ENCODE results near the gene PDE9A.

DNA sequence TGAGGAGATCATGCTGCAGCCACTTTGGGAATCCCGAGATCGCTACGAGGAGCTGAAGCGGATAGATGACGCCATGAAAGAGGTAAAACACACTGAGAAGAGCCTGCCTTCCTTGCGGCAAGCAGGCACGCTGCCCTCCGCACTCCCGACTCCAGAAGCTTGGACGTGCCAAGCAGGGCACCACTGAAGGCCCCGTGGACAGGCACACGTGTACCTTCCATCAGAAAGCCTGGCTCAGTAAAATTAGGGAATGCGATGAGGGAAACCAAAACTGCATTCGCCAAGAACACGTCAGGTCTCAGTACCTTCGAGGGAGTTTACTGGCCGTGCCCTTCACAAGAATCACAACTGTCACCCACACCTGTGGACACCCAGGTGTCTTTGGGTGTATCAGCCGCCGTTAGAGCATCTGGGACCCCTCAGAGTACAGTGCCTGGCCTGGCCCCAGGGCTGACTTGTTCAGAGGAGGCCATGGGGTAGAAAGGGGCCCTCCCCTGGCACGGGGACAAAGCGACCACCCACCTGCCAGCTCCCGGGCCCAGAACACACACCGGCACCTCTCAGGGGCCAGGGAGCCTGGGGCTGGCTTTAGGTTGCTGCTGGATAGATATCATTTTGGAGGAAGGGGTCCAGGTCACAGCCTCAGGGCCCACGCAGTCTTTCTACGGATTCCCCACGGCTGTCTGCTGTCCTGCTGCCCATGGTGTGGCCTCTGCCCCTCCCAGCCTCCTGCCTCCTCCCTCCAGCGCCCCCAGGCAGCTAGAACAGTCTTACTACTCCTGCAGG is 117.5 kb downstream of the PDE9A start:
- TF ChIP-seq, protein P1, sequence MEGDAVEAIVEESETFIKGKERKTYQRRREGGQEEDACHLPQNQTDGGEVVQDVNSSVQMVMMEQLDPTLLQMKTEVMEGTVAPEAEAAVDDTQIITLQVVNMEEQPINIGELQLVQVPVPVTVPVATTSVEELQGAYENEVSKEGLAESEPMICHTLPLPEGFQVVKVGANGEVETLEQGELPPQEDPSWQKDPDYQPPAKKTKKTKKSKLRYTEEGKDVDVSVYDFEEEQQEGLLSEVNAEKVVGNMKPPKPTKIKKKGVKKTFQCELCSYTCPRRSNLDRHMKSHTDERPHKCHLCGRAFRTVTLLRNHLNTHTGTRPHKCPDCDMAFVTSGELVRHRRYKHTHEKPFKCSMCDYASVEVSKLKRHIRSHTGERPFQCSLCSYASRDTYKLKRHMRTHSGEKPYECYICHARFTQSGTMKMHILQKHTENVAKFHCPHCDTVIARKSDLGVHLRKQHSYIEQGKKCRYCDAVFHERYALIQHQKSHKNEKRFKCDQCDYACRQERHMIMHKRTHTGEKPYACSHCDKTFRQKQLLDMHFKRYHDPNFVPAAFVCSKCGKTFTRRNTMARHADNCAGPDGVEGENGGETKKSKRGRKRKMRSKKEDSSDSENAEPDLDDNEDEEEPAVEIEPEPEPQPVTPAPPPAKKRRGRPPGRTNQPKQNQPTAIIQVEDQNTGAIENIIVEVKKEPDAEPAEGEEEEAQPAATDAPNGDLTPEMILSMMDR (IDR thresholded peaks at IDR 0.05), result no peak
- TF ChIP-seq POLR2A (IDR thresholded peaks at IDR 0.05) (no peak), EP300 (IDR thresholded peaks at IDR 0.05) (no peak)
